GM12872 (cell line): ENCODE measurements around the gene NOVA2.
A peak's percentile ranks its signal among the peaks of the same experiment; 100 is the strongest.

Experiments
- TF ChIP-seq, protein P1 (sequence below): IDR thresholded peaks from 3 replicates; pipeline ENCODE4 v1.5.1; 2011; ENCODE audit warnings: low read depth, mild to moderate bottlenecking, low read length, moderate library complexity; ENCODE audit not compliant: insufficient read depth

NOVA2 gene

DNA sequence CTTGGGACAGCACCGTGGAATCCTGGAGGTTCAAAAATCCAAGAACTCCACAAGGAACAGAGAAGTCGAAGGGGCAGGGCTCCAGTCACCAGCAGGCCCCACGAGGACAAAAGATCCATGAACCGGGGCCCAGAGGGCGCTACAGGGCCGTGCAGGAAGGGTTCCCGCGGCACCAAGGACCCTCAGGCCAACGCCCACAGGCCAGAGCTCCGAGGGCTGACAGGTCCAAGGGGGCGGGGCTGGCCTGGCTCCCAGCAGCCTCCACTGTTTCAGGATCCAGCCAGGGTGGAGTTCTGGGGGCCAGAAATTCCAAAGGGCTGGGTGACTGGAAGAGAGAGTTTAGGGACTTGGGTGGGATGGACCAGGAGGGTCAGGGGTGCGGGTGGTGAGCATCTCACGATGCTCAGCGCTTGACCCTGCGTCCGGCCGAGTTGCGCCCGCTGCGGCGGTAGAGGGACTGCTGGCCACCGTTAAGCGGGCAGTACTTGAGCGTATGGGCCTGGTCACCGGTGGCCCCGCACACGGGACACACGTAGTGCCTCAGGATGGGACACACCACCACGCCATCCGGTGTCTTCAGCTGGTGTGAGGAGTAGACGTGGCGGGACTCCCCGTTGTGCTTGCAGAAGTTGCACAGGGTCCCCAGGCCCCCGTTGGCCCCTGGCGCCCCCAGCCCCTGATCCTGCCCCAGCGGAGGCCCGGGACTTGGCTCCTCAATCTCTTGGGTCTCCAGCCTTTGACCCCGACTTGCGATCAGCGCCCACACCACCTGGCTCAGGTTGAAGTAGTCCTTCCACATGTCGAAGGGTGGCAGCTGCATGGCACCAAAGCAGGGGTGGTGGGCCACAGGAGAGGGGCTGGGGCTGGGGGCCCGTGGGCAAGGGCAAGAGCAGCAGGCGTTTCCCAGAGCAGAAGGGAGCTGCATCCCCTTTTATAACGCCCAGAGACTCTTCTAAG lies 59.5 kb downstream of the NOVA2 start, which contains the start of gene NANOS2:
NANOS2 (minus strand) TSS at position 905 of the 957 bp plus-strand sequence; CDS start at position 820, 85 bp downstream.
- TF ChIP-seq, protein P1, sequence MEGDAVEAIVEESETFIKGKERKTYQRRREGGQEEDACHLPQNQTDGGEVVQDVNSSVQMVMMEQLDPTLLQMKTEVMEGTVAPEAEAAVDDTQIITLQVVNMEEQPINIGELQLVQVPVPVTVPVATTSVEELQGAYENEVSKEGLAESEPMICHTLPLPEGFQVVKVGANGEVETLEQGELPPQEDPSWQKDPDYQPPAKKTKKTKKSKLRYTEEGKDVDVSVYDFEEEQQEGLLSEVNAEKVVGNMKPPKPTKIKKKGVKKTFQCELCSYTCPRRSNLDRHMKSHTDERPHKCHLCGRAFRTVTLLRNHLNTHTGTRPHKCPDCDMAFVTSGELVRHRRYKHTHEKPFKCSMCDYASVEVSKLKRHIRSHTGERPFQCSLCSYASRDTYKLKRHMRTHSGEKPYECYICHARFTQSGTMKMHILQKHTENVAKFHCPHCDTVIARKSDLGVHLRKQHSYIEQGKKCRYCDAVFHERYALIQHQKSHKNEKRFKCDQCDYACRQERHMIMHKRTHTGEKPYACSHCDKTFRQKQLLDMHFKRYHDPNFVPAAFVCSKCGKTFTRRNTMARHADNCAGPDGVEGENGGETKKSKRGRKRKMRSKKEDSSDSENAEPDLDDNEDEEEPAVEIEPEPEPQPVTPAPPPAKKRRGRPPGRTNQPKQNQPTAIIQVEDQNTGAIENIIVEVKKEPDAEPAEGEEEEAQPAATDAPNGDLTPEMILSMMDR: 0 out of 3 replicates have a peak, but pooled peaks have one; percentile 25

DNA sequence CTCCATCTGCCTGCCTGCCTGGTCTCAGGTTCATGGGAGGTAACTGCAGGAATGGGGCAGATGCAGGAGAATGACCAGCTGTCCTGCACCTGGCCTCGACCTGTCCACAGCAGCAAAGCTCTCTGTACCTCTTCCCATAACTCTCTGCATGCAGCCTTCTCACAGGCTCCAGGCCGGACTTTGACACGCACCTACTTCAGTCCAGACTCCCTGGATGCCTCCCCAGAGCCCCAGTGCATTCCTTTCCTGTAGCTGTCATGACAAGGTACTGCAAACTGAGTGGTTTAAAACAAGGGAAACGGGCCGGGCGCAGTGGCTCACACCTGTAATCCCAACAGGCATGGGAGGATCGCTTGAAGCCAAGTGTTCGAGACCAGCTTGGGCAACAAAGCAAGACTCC lies 62.4 kb downstream of the NOVA2 start:
- TF ChIP-seq, protein P1: no peak

DNA sequence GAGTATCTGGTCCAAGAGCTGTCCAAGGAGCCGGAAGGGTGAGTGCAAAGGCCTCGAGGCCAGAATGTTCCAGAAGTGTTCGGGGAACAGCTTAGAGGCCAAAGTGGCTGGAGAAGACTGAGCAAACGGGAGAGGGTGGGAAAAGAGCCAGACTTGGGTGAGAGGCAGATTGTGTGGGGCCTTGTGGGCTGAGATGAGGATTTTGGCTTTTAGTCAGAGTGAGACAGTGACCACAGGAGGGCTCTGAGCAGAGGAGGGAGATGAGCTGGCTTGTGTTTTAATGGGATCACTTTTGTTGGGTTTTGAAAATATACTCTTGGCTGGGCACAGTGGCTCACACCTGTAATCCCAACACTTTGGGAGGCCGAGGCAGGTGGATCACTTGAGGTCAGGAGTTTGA lies 64.7 kb downstream of the NOVA2 start:
- TF ChIP-seq, protein P1: no peak

DNA sequence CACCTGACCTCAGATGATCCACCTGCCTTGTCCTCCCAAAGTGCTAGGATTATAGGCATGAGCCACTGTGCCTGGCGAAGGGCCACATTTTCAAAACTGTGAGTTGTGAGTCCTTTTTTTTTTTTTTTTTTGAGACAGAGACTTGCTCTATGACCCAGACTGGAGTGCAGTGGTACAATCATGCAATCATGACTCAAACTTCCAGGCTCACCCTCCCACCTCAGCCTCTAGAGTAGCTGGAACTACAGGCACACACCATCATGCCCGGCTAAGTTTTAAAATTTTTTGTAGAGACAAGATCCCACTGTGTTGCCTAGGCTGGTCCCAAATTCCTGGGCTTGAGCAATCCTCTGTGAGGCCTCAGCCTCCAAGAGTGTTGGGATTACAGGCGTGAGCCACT lies 67.4 kb downstream of the NOVA2 start:
- TF ChIP-seq, protein P1: no peak

DNA sequence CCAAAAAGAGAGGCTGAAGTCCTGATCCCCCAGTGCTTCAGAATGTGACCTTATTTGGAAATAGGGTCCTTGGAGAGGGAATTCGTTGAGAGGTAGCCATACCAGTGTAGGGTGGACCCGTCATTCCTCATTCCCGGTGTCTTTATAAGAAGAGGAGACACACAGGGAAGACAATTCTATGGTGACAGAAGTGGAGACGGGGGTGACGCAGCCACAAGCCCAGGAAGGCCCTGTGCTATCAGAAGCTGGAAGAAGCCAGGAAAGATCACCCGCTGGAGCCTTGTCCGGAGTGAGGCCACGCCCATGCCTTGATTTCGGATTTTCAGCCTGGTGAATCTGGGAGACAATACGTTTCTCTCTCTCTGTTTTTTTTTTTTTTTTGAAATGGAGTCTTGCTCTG lies 68.7 kb downstream of the NOVA2 start:
- TF ChIP-seq, protein P1: no peak

DNA sequence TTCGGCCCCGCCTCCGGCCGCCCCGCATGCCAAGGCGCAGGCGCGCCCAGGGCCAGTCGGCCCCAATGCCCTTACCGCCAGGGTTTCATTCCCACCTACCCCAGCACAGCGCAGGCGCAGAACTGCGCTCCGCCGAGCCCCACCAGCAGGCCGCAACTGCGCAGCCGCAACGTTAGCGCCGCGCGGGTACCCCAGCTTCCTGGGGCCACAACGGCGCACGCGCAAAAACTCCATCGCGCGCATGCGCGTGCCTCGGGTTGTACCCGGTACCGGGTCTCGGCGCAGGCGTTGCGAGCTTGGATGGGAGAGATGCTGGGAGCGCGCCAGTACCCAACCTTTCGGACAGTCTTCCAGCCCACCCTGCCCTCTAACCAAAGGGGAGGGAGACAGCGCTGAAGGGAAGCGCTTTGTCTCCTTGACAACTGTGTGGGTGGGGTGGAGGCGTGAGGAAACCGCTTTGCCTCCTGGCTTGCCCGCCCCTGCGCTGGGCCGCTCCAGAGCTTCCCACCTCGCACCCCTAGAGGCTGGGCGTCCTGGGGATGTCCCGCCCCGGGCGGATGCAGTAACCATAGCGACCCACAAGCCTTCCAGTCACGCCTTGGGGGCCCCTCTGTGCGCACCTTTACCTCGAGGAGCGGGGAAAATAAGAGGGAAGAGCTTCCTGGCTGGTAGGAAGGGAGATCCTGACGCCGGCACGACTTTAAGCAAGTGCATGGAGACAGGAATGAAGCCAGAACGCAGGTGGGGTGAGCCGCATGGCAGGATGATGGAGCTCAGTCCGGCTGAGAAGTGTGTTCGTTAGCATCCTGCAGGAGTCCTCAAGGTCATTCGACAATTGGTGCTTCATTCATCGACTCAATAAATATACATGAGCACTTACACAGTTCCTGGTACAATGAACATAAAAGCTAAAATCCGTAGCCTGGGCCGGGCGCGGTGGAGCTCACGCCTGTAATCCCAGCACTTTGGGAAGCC lies 70.7 kb downstream of the NOVA2 start:
- TF ChIP-seq, protein P1: no peak
